Activated effector memory CD4-positive, alpha-beta T cell treated with anti-CD3 and anti-CD28 coated beads, Interleukin-2, amount 50 U/mL, for 16 hours (primary cell): ENCODE measurements around the gene SORBS1.

ENCODE experiments used
- DNase-seq: peaks from one replicate; pipeline ENCODE4 v3.0.0-alpha.2; 2020

SORBS1 gene

GRCh38 chr10:95280637-95281036 is 280.5 kb downstream of the SORBS1 start:
- DNase-seq, result no peak

- no peak for DNase-seq
Observed at GRCh38 chr10:95279042-95279820, 281.9 kb downstream of the SORBS1 start.

- DNase-seq, result no peak
Observed at GRCh38 chr10:95278061-95278988, 282.8 kb downstream of the SORBS1 start.

- no peak for DNase-seq
Observed at GRCh38 chr10:95277614-95278013, 283.6 kb downstream of the SORBS1 start.

GRCh38 chr10:95277201-95277570 is 284.0 kb downstream of the SORBS1 start:
- DNase-seq, result no peak

- no peak for DNase-seq
Observed at GRCh38 chr10:95276367-95277200, 284.6 kb downstream of the SORBS1 start.

- no peak for DNase-seq
Observed at GRCh38 chr10:95275726-95276366, 285.3 kb downstream of the SORBS1 start.

- no peak for DNase-seq
Observed at GRCh38 chr10:95273393-95274312, 287.5 kb downstream of the SORBS1 start.

GRCh38 chr10:95268438-95268837 is 292.7 kb downstream of the SORBS1 start:
- no peak for DNase-seq

GRCh38 chr10:95267251-95267650 is 293.9 kb downstream of the SORBS1 start:
- no peak for DNase-seq

GRCh38 chr10:95266674-95267095 is 294.5 kb downstream of the SORBS1 start:
- no peak for DNase-seq

GRCh38 chr10:95265572-95265971 is 295.6 kb downstream of the SORBS1 start:
- DNase-seq, result no peak

- no peak for DNase-seq
Observed at GRCh38 chr10:95264227-95265051, 296.7 kb downstream of the SORBS1 start.

GRCh38 chr10:95263864-95264226 is 297.3 kb downstream of the SORBS1 start:
- DNase-seq, result no peak

- no peak for DNase-seq
Observed at GRCh38 chr10:95262763-95263518, 298.2 kb downstream of the SORBS1 start.

- DNase-seq, result no peak
Observed at GRCh38 chr10:95261926-95262325, 299.2 kb downstream of the SORBS1 start.
